Stimulated activated CD4-positive, alpha-beta T cell treated with anti-CD3 and anti-CD28 coated beads, Interleukin-15, amount 100 ng/mL, for 48 hours (primary cell): Measurements from ENCODE around the gene C5AR1.
"Not testable (repeated sequence)": the region's sequence is repeated elsewhere in the genome, so short reads cannot be mapped to it uniquely, and the experiment has no call there.

Experiments used
- DNase-seq, 2 donors: peaks; one replicate each; pipeline ENCODE4 v3.0.0-alpha.2; 2020; ENCODE audit warnings: low read depth in 2 of 2

Gene C5AR1

GRCh38 chr19:47331931-47332547 lies 22.4 kb downstream of the C5AR1 start, which contains the start of gene C5AR2:
TSS of gene C5AR2 (plus strand) at chr19:47332175. CDS start at chr19:47340800, 8,625 bp downstream.
- DNase-seq: no peak

- not testable (repeated sequence) for DNase-seq
These were observed 27.4 kb downstream of the C5AR1 start for GRCh38 chr19:47336765-47337718.

GRCh38 chr19:47339196-47339880 lies 29.7 kb downstream of the C5AR1 start:
- DNase-seq: no peak

- no peak for DNase-seq
These were observed 31.0 kb downstream of the C5AR1 start for GRCh38 chr19:47340477-47341208.

GRCh38 chr19:47341734-47342133 lies 32.1 kb downstream of the C5AR1 start:
- DNase-seq: no peak

- no peak for DNase-seq
These were observed 33.6 kb downstream of the C5AR1 start for GRCh38 chr19:47343194-47343802.

GRCh38 chr19:47344425-47344824 lies 34.8 kb downstream of the C5AR1 start:
- no peak for DNase-seq

- not testable (repeated sequence) for DNase-seq
These were observed 36.4 kb downstream of the C5AR1 start for GRCh38 chr19:47346024-47346423.

- DNase-seq: peak; percentile 98 to 99
These were observed 39.4 kb downstream of the C5AR1 start, which contains the start of gene DHX34 for GRCh38 chr19:47348819-47349795. TSS of gene DHX34 (plus strand) at chr19:47349315. CDS start at chr19:47353031, 3,716 bp downstream.

GRCh38 chr19:47350630-47351029 lies 41.0 kb downstream of the C5AR1 start:
- DNase-seq: no peak

GRCh38 chr19:47351548-47351947 lies 41.9 kb downstream of the C5AR1 start:
- DNase-seq: no peak

- DNase-seq: no peak
These were observed 42.4 kb downstream of the C5AR1 start for GRCh38 chr19:47352095-47352494.

- DNase-seq: no peak
These were observed 43.6 kb downstream of the C5AR1 start for GRCh38 chr19:47353307-47353712.

- no peak for DNase-seq
These were observed 47.2 kb downstream of the C5AR1 start for GRCh38 chr19:47356900-47357299.

- DNase-seq: no peak
These were observed 48.4 kb downstream of the C5AR1 start for GRCh38 chr19:47357788-47358680.

GRCh38 chr19:47358936-47359335 lies 49.3 kb downstream of the C5AR1 start:
- no peak for DNase-seq

- no peak for DNase-seq
These were observed 52.7 kb downstream of the C5AR1 start for GRCh38 chr19:47362321-47362720.

GRCh38 chr19:47363758-47364531 lies 54.3 kb downstream of the C5AR1 start:
- no peak for DNase-seq
